HAP-1 (cell line): ENCODE measurements around the gene SYMPK.

Experiments
- DNase-seq, 2 experiments: peaks; one replicate each; pipeline ENCODE4 v3.0.0-alpha.2; 2016 to 2020; ENCODE audit warnings: low spot score in 2 of 2
- H3K27me3 ChIP-seq: fragments of 250-450 bp; sonication (Bioruptor Pico); 2 replicates; pipeline ENCODE4 v1.5.1; 2020; ENCODE audit warnings: low read depth, mild to moderate bottlenecking, moderate library complexity
- H3K36me3 ChIP-seq: fragments of 250-450 bp; sonication (Bioruptor Pico); replicated peaks from 2 replicates; pipeline ENCODE4 v1.5.1; 2020; ENCODE audit warnings: mild to moderate bottlenecking
- H3K4me1 ChIP-seq: fragments of 250-450 bp; sonication (Bioruptor Pico); 2 replicates; pipeline ENCODE4 v1.5.1; 2020; ENCODE audit warnings: mild to moderate bottlenecking
- H3K4me3 ChIP-seq: fragments of 250-450 bp; sonication (Bioruptor Pico); 2 replicates; pipeline ENCODE4 v1.5.1; 2020; ENCODE audit warnings: mild to moderate bottlenecking, moderate library complexity
- H3K9me3 ChIP-seq: fragments of 250-450 bp; sonication (Bioruptor Pico); 2 replicates; pipeline ENCODE4 v1.5.1; 2020; ENCODE audit warnings: mild to moderate bottlenecking, moderate library complexity
- in situ Hi-C: fragments of 300-500 bp; cut with MboI; formaldehyde crosslinking; loops from 3 replicates; pipeline ENCODE4 v1.14.3; 2020; ENCODE audit warnings: low sequenced_read_pairs, inconsistent platforms, mixed read lengths

SYMPK gene

GRCh38 chr19:45862564-45863334, at the start of gene SYMPK:
TSS of gene SYMPK (minus strand) at chr19:45863147. CDS start at chr19:45854495, 8,652 bp downstream.
- no peaks in the 10 kb centered on the region; the same call in 1 of the 2 replicates for H3K4me1 ChIP-seq
- peak; percentile 98 to 99 for DNase-seq
- in situ Hi-C loops: no loop called here

GRCh38 chr19:45911291-45911690, 48.3 kb upstream of the SYMPK start:
- in situ Hi-C loops: no loop called here
- Histone ChIP-seq H3K9me3 (no peaks in the 10 kb centered on the region), H3K27me3 (no peaks in the 10 kb centered on the region; the same call in 1 of the 2 replicates), H3K4me3 (no peak overlapping the region), H3K36me3 (no peaks in the 10 kb centered on the region), H3K4me1 (no peaks in the 10 kb centered on the region)
- DNase-seq: no peak

More at GRCh38 chr19:45862564-45863334, at the start of gene SYMPK:
- H3K36me3 ChIP-seq: peaks cover 11% of the 10 kb centered on the region
- H3K4me3 ChIP-seq: peak within 1 kb of the TSS; percentile 77
- H3K27me3 ChIP-seq: peaks cover 33% of the 10 kb centered on the region
- H3K9me3 ChIP-seq: no peaks in the 10 kb centered on the region

- no peaks in the 10 kb centered on the region; the same call in 1 of the 2 replicates for H3K27me3 ChIP-seq
- H3K4me3 ChIP-seq: no peak overlapping the region
- no peaks in the 10 kb centered on the region for H3K9me3 ChIP-seq
- H3K36me3 ChIP-seq: no peaks in the 10 kb centered on the region
- H3K4me1 ChIP-seq: no peaks in the 10 kb centered on the region
- DNase-seq: no peak
- in situ Hi-C loops: no loop called here
These were observed 46.0 kb upstream of the SYMPK start for GRCh38 chr19:45908956-45909355.

- H3K4me3 ChIP-seq: no peak overlapping the region
- no peaks in the 10 kb centered on the region for H3K36me3 ChIP-seq
- H3K9me3 ChIP-seq: no peaks in the 10 kb centered on the region
- H3K27me3 ChIP-seq: no peaks in the 10 kb centered on the region; the same call in 1 of the 2 replicates
- in situ Hi-C loops: no loop called here
- DNase-seq: no peak
- H3K4me1 ChIP-seq: peaks cover 6% of the 10 kb centered on the region
These were observed 43.3 kb upstream of the SYMPK start for GRCh38 chr19:45906221-45906620.

- in situ Hi-C loops: no loop called here
- Histone ChIP-seq H3K27me3 (no peaks in the 10 kb centered on the region), H3K9me3 (no peaks in the 10 kb centered on the region), H3K4me3 (no peak overlapping the region), H3K36me3 (peaks cover under 1% of the 10 kb centered on the region; the same call in 1 of the 2 replicates), H3K4me1 (peaks cover 6% of the 10 kb centered on the region)
- DNase-seq: no peak
These were observed 42.1 kb upstream of the SYMPK start for GRCh38 chr19:45905011-45905410.

- H3K27me3 ChIP-seq: no peaks in the 10 kb centered on the region
- in situ Hi-C loops: no loop called here
- no peaks in the 10 kb centered on the region for H3K9me3 ChIP-seq
- H3K4me3 ChIP-seq: peak overlapping the region; percentile 53
- DNase-seq: peak; percentile 94 to 98
- peaks cover 16% of the 10 kb centered on the region for H3K36me3 ChIP-seq
- peaks cover 6% of the 10 kb centered on the region for H3K4me1 ChIP-seq
These were observed 40.0 kb upstream of the SYMPK start for GRCh38 chr19:45902651-45903625.

GRCh38 chr19:45901912-45902650, 39.1 kb upstream of the SYMPK start, which contains the start of gene MYPOP:
TSS of gene MYPOP (minus strand) at chr19:45902613. CDS start at chr19:45901773, 840 bp downstream.
- H3K9me3 ChIP-seq: no peaks in the 10 kb centered on the region
- peak within 1 kb of the TSS; percentile 53 for H3K4me3 ChIP-seq
- peaks cover 6% of the 10 kb centered on the region for H3K4me1 ChIP-seq
- peak in 1 of 2 experiments; percentile 35 for DNase-seq
- in situ Hi-C loops: no loop called here
- no peaks in the 10 kb centered on the region for H3K27me3 ChIP-seq
- H3K36me3 ChIP-seq: peaks cover 16% of the 10 kb centered on the region

GRCh38 chr19:45901432-45901911, 38.5 kb upstream of the SYMPK start:
- Histone ChIP-seq H3K4me3 (peak overlapping the region; percentile 53), H3K4me1 (peaks cover 6% of the 10 kb centered on the region), H3K27me3 (no peaks in the 10 kb centered on the region), H3K9me3 (no peaks in the 10 kb centered on the region), H3K36me3 (peaks cover 16% of the 10 kb centered on the region)
- peak in 1 of 2 experiments; percentile 43 for DNase-seq
- in situ Hi-C loops: no loop called here

- in situ Hi-C loops: no loop called here
- DNase-seq: no peak
- Histone ChIP-seq H3K36me3 (peaks cover 16% of the 10 kb centered on the region), H3K4me3 (peak overlapping the region; percentile 53), H3K27me3 (no peaks in the 10 kb centered on the region), H3K9me3 (no peaks in the 10 kb centered on the region), H3K4me1 (peaks cover 6% of the 10 kb centered on the region)
These were observed 37.9 kb upstream of the SYMPK start for GRCh38 chr19:45900738-45901431.

GRCh38 chr19:45899919-45900589, 37.1 kb upstream of the SYMPK start:
- Histone ChIP-seq H3K9me3 (no peaks in the 10 kb centered on the region), H3K27me3 (no peaks in the 10 kb centered on the region), H3K4me3 (no peak overlapping the region), H3K36me3 (peaks cover 16% of the 10 kb centered on the region), H3K4me1 (peaks cover 6% of the 10 kb centered on the region)
- in situ Hi-C loops: no loop called here
- DNase-seq: no peak

GRCh38 chr19:45899253-45899652, 36.3 kb upstream of the SYMPK start:
- Histone ChIP-seq H3K27me3 (no peaks in the 10 kb centered on the region), H3K9me3 (no peaks in the 10 kb centered on the region), H3K36me3 (peaks cover 16% of the 10 kb centered on the region), H3K4me1 (peaks cover 6% of the 10 kb centered on the region), H3K4me3 (no peak overlapping the region)
- in situ Hi-C loops: no loop called here
- no peak for DNase-seq

GRCh38 chr19:45897261-45897812, 34.4 kb upstream of the SYMPK start:
- in situ Hi-C loops: no loop called here
- H3K4me1 ChIP-seq: no peaks in the 10 kb centered on the region; the same call in 1 of the 2 replicates
- H3K4me3 ChIP-seq: no peak overlapping the region
- peaks cover 16% of the 10 kb centered on the region for H3K36me3 ChIP-seq
- no peak for DNase-seq
- H3K27me3 ChIP-seq: no peaks in the 10 kb centered on the region
- no peaks in the 10 kb centered on the region for H3K9me3 ChIP-seq
